ENCODE results near the gene NPEPPS.
"Not testable (repeated sequence)": the region's sequence is repeated elsewhere in the genome, so short reads cannot be mapped to it uniquely, and the experiment has no call there.

- TF ChIP-seq CTCF (conservative IDR thresholded peaks at IDR 0.05 in 1 of 2, IDR thresholded peaks at IDR 0.05 in 1 of 2; ENCODE audit: low read depth in 1 of 2, low read length in 2 of 2); EZH2 (IDR thresholded peaks at IDR 0.05; ENCODE audit: low read length, missing control alignments): not testable (repeated sequence)
Measured at GRCh38 chr17:47522341-47522740, 8.6 kb upstream of the NPEPPS start.

Measured in fibroblast of lung (primary cell).